Measurements from ENCODE around the gene FIBCD1.

FIBCD1 gene

GRCh38 chr9:130856474-130856873, 82.6 kb downstream of the FIBCD1 start:
- no peak for DNase-seq

- DNase-seq: no peak
These were observed 84.2 kb downstream of the FIBCD1 start for GRCh38 chr9:130854835-130855234.

GRCh38 chr9:130854092-130854491, 85.0 kb downstream of the FIBCD1 start:
- no peak for DNase-seq

GRCh38 chr9:130852801-130853200, 86.2 kb downstream of the FIBCD1 start:
- no peak for DNase-seq

Data from bone marrow (tissue), 2 donors.